IMR-90 (cell line): ENCODE measurements around the gene EFCAB9.

Experiments used
- CEBPB ChIP-seq: IDR thresholded peaks from 2 replicates; pipeline ENCODE4 v1.6.1; 2012; ENCODE audit warnings: low read depth, low read length, improper control_type of control experiment
- CTCF ChIP-seq: conservative IDR thresholded peaks from 2 replicates; pipeline ENCODE4 v1.5.1; 2012; ENCODE audit warnings: mild to moderate bottlenecking, low read depth, low read length, improper control_type of control experiment
- FOS ChIP-seq: fragments of 150-350 bp; IDR thresholded peaks from 2 replicates; pipeline ENCODE4 v1.6.1; 2016; ENCODE audit warnings: low read depth, low read length
- MAFK ChIP-seq: IDR thresholded peaks from 2 replicates; pipeline ENCODE4 v1.6.1; 2012; ENCODE audit warnings: low read depth, low read length, improper control_type of control experiment
- MXI1 ChIP-seq: IDR thresholded peaks from 2 replicates; pipeline ENCODE4 v1.6.1; 2012; ENCODE audit warnings: low read depth, mild to moderate bottlenecking, low read length, moderate library complexity, borderline replicate concordance
- POLR2A ChIP-seq: IDR thresholded peaks from 2 replicates; pipeline ENCODE4 v1.6.1; 2012; ENCODE audit warnings: mild to moderate bottlenecking, low read depth, low read length
- RAD21 ChIP-seq: IDR thresholded peaks from 2 replicates; pipeline ENCODE4 v1.6.1; 2012; ENCODE audit warnings: low read length, improper control_type of control experiment
- RFX5 ChIP-seq: IDR thresholded peaks from 2 replicates; pipeline ENCODE4 v1.8.0; 2012; ENCODE audit warnings: low read depth, mild to moderate bottlenecking, low read length, moderate library complexity

DNA sequence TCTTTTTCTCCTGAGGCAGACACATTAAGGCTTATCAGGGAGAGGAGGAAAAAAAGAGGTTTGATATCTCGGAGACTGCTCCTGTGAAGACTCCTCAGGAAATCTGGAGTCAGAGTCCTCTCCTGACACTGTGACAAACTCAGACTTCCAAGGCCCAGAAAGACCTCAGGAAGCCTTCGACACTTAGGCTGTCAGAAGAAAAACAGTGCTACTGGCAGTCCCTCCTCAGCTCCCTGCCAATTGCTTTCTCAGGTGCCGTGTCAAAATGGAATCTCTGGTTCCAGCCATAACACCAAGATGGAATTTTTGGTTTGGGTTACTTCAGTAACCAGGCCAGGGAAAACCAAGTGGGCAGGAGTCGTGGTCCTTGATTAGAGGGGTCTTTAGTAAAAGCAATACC lies 10.1 kb upstream of the EFCAB9 start:
- TF ChIP-seq CTCF (no peak), POLR2A (no peak), MXI1 (no peak), RFX5 (no peak), CEBPB (no peak), RAD21 (no peak), MAFK (no peak), FOS (no peak)
